ENCODE results near the gene ANTXRL.
"Not testable (repeated sequence)": the region's sequence is repeated elsewhere in the genome, so short reads cannot be mapped to it uniquely, and the experiment has no call there.

ANTXRL gene

GRCh38 chr10:46273506-46274477 is 13.0 kb upstream of the ANTXRL start:
- TF ChIP-seq SPI1 (IDR thresholded peaks at IDR 0.05; ENCODE audit: borderline replicate concordance, low read depth), result no peak
- TF ChIP-seq REST (IDR thresholded peaks at IDR 0.05; ENCODE audit: insufficient replicate concordance, low read depth), result no peak
- no peak for TF ChIP-seq POLR2AphosphoS5 (IDR thresholded peaks at IDR 0.05; ENCODE audit: low read depth)
- no peak for TF ChIP-seq CTCF (IDR thresholded peaks at IDR 0.05; ENCODE audit: insufficient read depth, low read length)
- no peak for TF ChIP-seq GABPA (IDR thresholded peaks at IDR 0.05; ENCODE audit: low read depth)
- no peak overlapping the region for H3K27ac ChIP-seq (replicated peaks)
- H3K4me3 ChIP-seq (replicated peaks; ENCODE audit: insufficient read depth, low read length), result no peak overlapping the region
- H3K27me3 ChIP-seq (ENCODE audit: insufficient read depth, poor library complexity, severe bottlenecking), result no peaks in the 10 kb centered on the region
- DNase-seq (ENCODE audit: low read depth in 1 of 2, low spot score in 1 of 2), result no peak

- H3K27ac ChIP-seq (replicated peaks), result no peak overlapping the region
- TF ChIP-seq GABPA (IDR thresholded peaks at IDR 0.05; ENCODE audit: low read depth) (no peak), REST (IDR thresholded peaks at IDR 0.05; ENCODE audit: insufficient replicate concordance, low read depth) (no peak), CTCF (IDR thresholded peaks at IDR 0.05; ENCODE audit: insufficient read depth, low read length) (no peak), POLR2AphosphoS5 (IDR thresholded peaks at IDR 0.05; ENCODE audit: low read depth) (no peak), SPI1 (IDR thresholded peaks at IDR 0.05; ENCODE audit: borderline replicate concordance, low read depth) (no peak)
- no peak for DNase-seq (ENCODE audit: low read depth in 1 of 2, low spot score in 1 of 2)
- H3K4me3 ChIP-seq (replicated peaks; ENCODE audit: insufficient read depth, low read length), result no peak overlapping the region
- H3K27me3 ChIP-seq (ENCODE audit: insufficient read depth, poor library complexity, severe bottlenecking), result peaks cover 3% of the 10 kb centered on the region
These were observed 9.0 kb upstream of the ANTXRL start for GRCh38 chr10:46277840-46278239.

- not testable (repeated sequence) for DNase-seq (ENCODE audit: low read depth in 1 of 2, low spot score in 1 of 2); H3K27ac ChIP-seq (replicated peaks); H3K27me3 ChIP-seq (ENCODE audit: insufficient read depth, poor library complexity, severe bottlenecking)
- peak overlapping the region; percentile 50 for H3K4me3 ChIP-seq (replicated peaks; ENCODE audit: insufficient read depth, low read length)
These were observed 4.4 kb upstream of the ANTXRL start for GRCh38 chr10:46282421-46282831.

- DNase-seq (ENCODE audit: low read depth in 1 of 2, low spot score in 1 of 2), result peak; percentile 54 to 71
- TF ChIP-seq SPI1 (IDR thresholded peaks at IDR 0.05; ENCODE audit: borderline replicate concordance, low read depth) (no peak), GABPA (IDR thresholded peaks at IDR 0.05; ENCODE audit: low read depth) (no peak), POLR2AphosphoS5 (IDR thresholded peaks at IDR 0.05; ENCODE audit: low read depth) (no peak), CTCF (IDR thresholded peaks at IDR 0.05; ENCODE audit: insufficient read depth, low read length) (no peak), REST (IDR thresholded peaks at IDR 0.05; ENCODE audit: insufficient replicate concordance, low read depth) (no peak)
- peak overlapping the region; percentile 50 for H3K4me3 ChIP-seq (replicated peaks; ENCODE audit: insufficient read depth, low read length)
- H3K27ac ChIP-seq (replicated peaks), result no peak overlapping the region
- peaks cover 3% of the 10 kb centered on the region for H3K27me3 ChIP-seq (ENCODE audit: insufficient read depth, poor library complexity, severe bottlenecking)
These were observed 3.8 kb upstream of the ANTXRL start for GRCh38 chr10:46282842-46283574.

Data from HL-60 (cell line).